T-helper 1 cell (primary cell): ENCODE results near the gene NTSR1.
"Not testable (repeated sequence)": the region's sequence is repeated elsewhere in the genome, so short reads cannot be mapped to it uniquely, and the experiment has no call there.

ENCODE experiments used
- DNase-seq, 5 donors: peaks; one replicate each; pipeline ENCODE4 v3.0.0-alpha.2; 2012 to 2020

NTSR1 gene

GRCh38 chr20:62675156-62675876, 33.3 kb upstream of the NTSR1 start:
- no peak for DNase-seq

GRCh38 chr20:62675877-62676260, 32.8 kb upstream of the NTSR1 start:
- DNase-seq, result no peak

GRCh38 chr20:62676976-62677375, 31.7 kb upstream of the NTSR1 start:
- DNase-seq, result no peak

GRCh38 chr20:62677678-62678077, 31.0 kb upstream of the NTSR1 start:
- no peak for DNase-seq

GRCh38 chr20:62678553-62678952, 30.1 kb upstream of the NTSR1 start:
- no peak for DNase-seq

- no peak for DNase-seq
Observed at GRCh38 chr20:62679978-62680589, 28.6 kb upstream of the NTSR1 start.

- no peak for DNase-seq
Observed at GRCh38 chr20:62682912-62683517, 25.6 kb upstream of the NTSR1 start.

- DNase-seq, result not testable (repeated sequence)
Observed at GRCh38 chr20:62683660-62684322, 24.8 kb upstream of the NTSR1 start.

- no peak for DNase-seq
Observed at GRCh38 chr20:62684981-62685380, 23.7 kb upstream of the NTSR1 start.

GRCh38 chr20:62685781-62686555, 22.7 kb upstream of the NTSR1 start:
- peak in 1 of 5 donors; percentile 15 for DNase-seq

- DNase-seq, result no peak
Observed at GRCh38 chr20:62686869-62687830, 21.5 kb upstream of the NTSR1 start.

- DNase-seq, result no peak
Observed at GRCh38 chr20:62688083-62688482, 20.6 kb upstream of the NTSR1 start.

GRCh38 chr20:62688855-62689460, 19.7 kb upstream of the NTSR1 start:
- DNase-seq, result no peak

- DNase-seq, result no peak
Observed at GRCh38 chr20:62689861-62690260, 18.8 kb upstream of the NTSR1 start.

GRCh38 chr20:62690261-62690820, 18.3 kb upstream of the NTSR1 start:
- no peak for DNase-seq

GRCh38 chr20:62691487-62691886, 17.1 kb upstream of the NTSR1 start:
- no peak for DNase-seq

GRCh38 chr20:62692176-62692575, 16.5 kb upstream of the NTSR1 start:
- no peak for DNase-seq

- no peak for DNase-seq
Observed at GRCh38 chr20:62692801-62693523, 15.7 kb upstream of the NTSR1 start.

- DNase-seq, result no peak
Observed at GRCh38 chr20:62693524-62693922, 15.1 kb upstream of the NTSR1 start.

GRCh38 chr20:62694106-62694505, 14.5 kb upstream of the NTSR1 start:
- DNase-seq, result no peak
